Mesothelial cell of epicardium (in vitro differentiated cells): ENCODE data around the gene KCNE2. TPM values are rescaled to one million over a fixed set of nuclear protein-coding genes. Genes with fewer than 3 reads are reported as not detected.

Source experiments
- DNase-seq, 2 experiments: peaks; one replicate each; pipeline ENCODE4 v3.0.0; 2021; ENCODE audit warnings: low spot score in 2 of 2; ENCODE audit not compliant: unreplicated experiment in 2 of 2
- H3K27ac Mint-ChIP-seq: 2 replicates; pipeline ENCODE4 v1.8.0; 2021; ENCODE audit warnings: mixed read lengths
- H3K27me3 Mint-ChIP-seq: 2 replicates; pipeline ENCODE4 v1.8.0; 2021; ENCODE audit warnings: low read depth, mixed read lengths
- H3K36me3 Mint-ChIP-seq: 2 replicates; pipeline ENCODE4 v1.8.0; 2021; ENCODE audit warnings: mixed read lengths
- H3K4me1 Mint-ChIP-seq: 2 replicates; pipeline ENCODE4 v1.8.0; 2021; ENCODE audit warnings: mixed read lengths
- H3K4me3 Mint-ChIP-seq: 2 replicates; pipeline ENCODE4 v1.8.0; 2021; ENCODE audit warnings: mild to moderate bottlenecking, moderate library complexity, mixed read lengths
- H3K9me3 Mint-ChIP-seq: 2 replicates; pipeline ENCODE4 v1.8.0; 2021; ENCODE audit warnings: mixed read lengths
- CTCF ChIP-seq: fragments of 200-600 bp; sonication (generic); IDR thresholded peaks from one replicate; pipeline ENCODE4 v1.5.0; 2021; ENCODE audit warnings: antibody characterized with exemption; ENCODE audit not compliant: unreplicated experiment
- total RNA-seq: library from RNA; stranded (reverse); gene quantifications from 3 replicates; pipeline ENCODE4 v1.2.1, GENCODE V29; 2021

KCNE2 gene
- total RNA-seq, 1 donor from 2014 or later = 0.92 TPM

- Mint-ChIP-seq H3K4me1 (peaks cover 12% of the 10 kb centered on the region), H3K27me3 (no peaks in the 10 kb centered on the region), H3K36me3 (peaks cover 2% of the 10 kb centered on the region), H3K4me3 (no peak overlapping the region), H3K9me3 (peaks cover 3% of the 10 kb centered on the region), H3K27ac (no peak overlapping the region)
- DNase-seq = no peak
- no peak for TF ChIP-seq CTCF
Measured at GRCh38 chr21:34345091-34345871, 18.5 kb upstream of the KCNE2 start.

- H3K27ac Mint-ChIP-seq = no peak overlapping the region
- H3K27me3 Mint-ChIP-seq = no peaks in the 10 kb centered on the region
- no peak for TF ChIP-seq CTCF
- peaks cover 2% of the 10 kb centered on the region for H3K36me3 Mint-ChIP-seq
- H3K4me3 Mint-ChIP-seq = no peak overlapping the region
- H3K9me3 Mint-ChIP-seq = peaks cover 3% of the 10 kb centered on the region
- peaks cover 12% of the 10 kb centered on the region for H3K4me1 Mint-ChIP-seq
- no peak for DNase-seq
Measured at GRCh38 chr21:34345892-34346291, 17.9 kb upstream of the KCNE2 start.

- DNase-seq = no peak
- Mint-ChIP-seq H3K27me3 (no peaks in the 10 kb centered on the region), H3K4me1 (peaks cover 12% of the 10 kb centered on the region), H3K9me3 (peaks cover 3% of the 10 kb centered on the region), H3K27ac (no peak overlapping the region), H3K4me3 (no peak overlapping the region), H3K36me3 (peaks cover 2% of the 10 kb centered on the region)
- TF ChIP-seq CTCF = no peak
Measured at GRCh38 chr21:34348890-34349519, 14.8 kb upstream of the KCNE2 start.

- H3K27ac Mint-ChIP-seq = no peak overlapping the region
- H3K4me1 Mint-ChIP-seq = peaks cover 7% of the 10 kb centered on the region
- peaks cover 3% of the 10 kb centered on the region for H3K9me3 Mint-ChIP-seq
- peak; percentile 58 for TF ChIP-seq CTCF
- no peak for DNase-seq
- H3K4me3 Mint-ChIP-seq = no peak overlapping the region
- peaks cover 2% of the 10 kb centered on the region for H3K36me3 Mint-ChIP-seq
- H3K27me3 Mint-ChIP-seq = peaks cover 8% of the 10 kb centered on the region
Measured at GRCh38 chr21:34351786-34352241, 12.0 kb upstream of the KCNE2 start.

- H3K9me3 Mint-ChIP-seq = peaks cover 3% of the 10 kb centered on the region
- DNase-seq = no peak
- peaks cover 8% of the 10 kb centered on the region for H3K27me3 Mint-ChIP-seq
- H3K27ac Mint-ChIP-seq = no peak overlapping the region
- no peak for TF ChIP-seq CTCF
- peaks cover 3% of the 10 kb centered on the region for H3K4me1 Mint-ChIP-seq
- H3K4me3 Mint-ChIP-seq = no peak overlapping the region
- peaks cover 2% of the 10 kb centered on the region for H3K36me3 Mint-ChIP-seq
Measured at GRCh38 chr21:34352556-34352955, 11.2 kb upstream of the KCNE2 start.
